Type B pancreatic cell (in vitro differentiated cells): ENCODE measurements around the gene TAF1B. TPM values are rescaled to one million over a fixed set of nuclear protein-coding genes. Genes with fewer than 3 reads are reported as not detected.

Experiments used
- DNase-seq: peaks from one replicate; pipeline ENCODE4 v3.0.0; 2021; ENCODE audit warnings: mixed read lengths; ENCODE audit not compliant: unreplicated experiment; ENCODE audit errors: extremely low spot score
- H3K27ac Mint-ChIP-seq: 2 replicates; pipeline ENCODE4 v1.8.0; 2021; ENCODE audit warnings: mild to moderate bottlenecking, mixed read lengths
- H3K27me3 Mint-ChIP-seq: 2 replicates; pipeline ENCODE4 v1.8.0; 2021; ENCODE audit warnings: mixed read lengths
- H3K36me3 Mint-ChIP-seq: 2 replicates; pipeline ENCODE4 v1.8.0; 2021; ENCODE audit warnings: mixed read lengths
- H3K4me1 Mint-ChIP-seq: one replicate; pipeline ENCODE4 v1.8.0; 2021; ENCODE audit warnings: mixed read lengths; ENCODE audit not compliant: unreplicated experiment
- H3K4me3 Mint-ChIP-seq: 2 replicates; pipeline ENCODE4 v1.8.0; 2021; ENCODE audit warnings: mild to moderate bottlenecking, mixed read lengths
- H3K9me3 Mint-ChIP-seq: 2 replicates; pipeline ENCODE4 v1.8.0; 2021; ENCODE audit warnings: mixed read lengths
- CTCF ChIP-seq: fragments of 200-600 bp; sonication (generic); conservative IDR thresholded peaks from 2 replicates; pipeline ENCODE4 v1.5.0; 2021; ENCODE audit warnings: antibody characterized with exemption, mild to moderate bottlenecking
- total RNA-seq: library from RNA; stranded (reverse); gene quantifications from 2 replicates; pipeline ENCODE4 v1.2.1, GENCODE V29; 2021; ENCODE audit warnings: low replicate concordance

Gene TAF1B
- total RNA-seq, 1 donor from 2014 or later, result 34.1 TPM

GRCh38 chr2:9821805-9822445 is 21.3 kb upstream of the TAF1B start:
- no peaks in the 10 kb centered on the region for H3K9me3 Mint-ChIP-seq
- H3K27ac Mint-ChIP-seq, result no peak overlapping the region
- no peaks in the 10 kb centered on the region for H3K36me3 Mint-ChIP-seq
- H3K27me3 Mint-ChIP-seq, result no peaks in the 10 kb centered on the region
- no peak for TF ChIP-seq CTCF
- no peak overlapping the region for H3K4me3 Mint-ChIP-seq
- H3K4me1 Mint-ChIP-seq, result no peaks in the 10 kb centered on the region
- DNase-seq, result no peak

DNA sequence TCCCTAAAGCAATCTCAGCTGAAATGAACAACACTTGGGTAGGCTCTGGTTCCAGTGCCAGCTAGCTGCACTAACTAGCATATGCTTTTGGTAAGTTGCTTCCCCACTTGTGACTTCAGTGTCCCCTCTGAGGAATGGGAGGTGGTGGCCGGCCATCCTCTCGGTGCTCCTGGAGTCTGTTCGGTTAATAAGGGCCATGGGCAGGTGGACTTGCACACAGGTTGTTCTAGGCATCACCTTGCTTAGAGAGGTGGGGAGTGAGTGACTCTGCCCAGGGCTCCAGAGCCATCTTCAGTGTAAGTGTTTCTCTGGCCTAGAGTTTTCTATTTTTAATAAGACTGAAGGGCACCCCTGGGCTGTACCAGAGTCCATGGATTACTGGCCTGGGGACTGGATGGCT is 18.8 kb upstream of the TAF1B start:
- DNase-seq, result no peak
- H3K27ac Mint-ChIP-seq, result no peak overlapping the region
- no peak for TF ChIP-seq CTCF
- H3K4me1 Mint-ChIP-seq, result no peaks in the 10 kb centered on the region
- no peaks in the 10 kb centered on the region for H3K36me3 Mint-ChIP-seq
- no peak overlapping the region for H3K4me3 Mint-ChIP-seq
- H3K27me3 Mint-ChIP-seq, result peaks cover under 1% of the 10 kb centered on the region
- H3K9me3 Mint-ChIP-seq, result no peaks in the 10 kb centered on the region

DNA sequence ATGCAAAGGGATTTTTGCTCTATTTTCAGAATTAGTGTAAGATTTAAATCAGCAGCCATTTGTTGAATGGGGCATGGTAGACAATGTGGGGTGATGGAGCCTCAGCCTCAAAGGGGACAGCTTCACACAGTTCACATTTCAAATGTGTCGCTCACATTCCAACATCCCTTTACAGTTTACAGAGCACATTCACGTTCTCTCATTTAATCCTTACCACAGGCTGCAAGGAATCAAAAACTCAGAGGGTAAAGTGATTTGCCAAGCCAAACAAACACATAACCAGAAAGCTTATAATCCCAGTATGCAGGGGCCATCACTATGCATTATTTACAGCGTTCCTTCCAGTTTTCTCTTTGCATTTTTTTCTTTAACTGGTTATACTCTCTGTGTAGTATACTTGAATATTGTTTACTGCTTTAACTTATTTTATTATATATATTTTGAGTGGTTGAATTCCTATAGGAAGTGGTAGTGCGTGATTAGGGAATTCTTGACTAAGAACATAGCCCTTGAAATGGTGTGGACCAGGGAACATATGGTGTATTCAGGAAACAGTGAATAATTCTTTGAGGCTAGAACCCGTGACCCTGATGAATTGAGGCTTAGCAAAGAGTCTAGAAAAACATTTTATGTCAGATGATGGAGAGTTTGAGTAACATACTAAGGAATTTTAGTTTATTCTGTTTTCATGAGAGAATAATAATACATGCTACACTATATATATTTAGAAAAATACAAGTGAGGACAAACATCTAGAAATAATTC is 18.1 kb upstream of the TAF1B start:
- no peak overlapping the region for H3K27ac Mint-ChIP-seq
- no peak for TF ChIP-seq CTCF
- H3K4me3 Mint-ChIP-seq, result no peak overlapping the region
- H3K27me3 Mint-ChIP-seq, result peaks cover 4% of the 10 kb centered on the region
- no peaks in the 10 kb centered on the region for H3K4me1 Mint-ChIP-seq
- no peaks in the 10 kb centered on the region for H3K9me3 Mint-ChIP-seq
- DNase-seq, result no peak
- no peaks in the 10 kb centered on the region for H3K36me3 Mint-ChIP-seq

DNA sequence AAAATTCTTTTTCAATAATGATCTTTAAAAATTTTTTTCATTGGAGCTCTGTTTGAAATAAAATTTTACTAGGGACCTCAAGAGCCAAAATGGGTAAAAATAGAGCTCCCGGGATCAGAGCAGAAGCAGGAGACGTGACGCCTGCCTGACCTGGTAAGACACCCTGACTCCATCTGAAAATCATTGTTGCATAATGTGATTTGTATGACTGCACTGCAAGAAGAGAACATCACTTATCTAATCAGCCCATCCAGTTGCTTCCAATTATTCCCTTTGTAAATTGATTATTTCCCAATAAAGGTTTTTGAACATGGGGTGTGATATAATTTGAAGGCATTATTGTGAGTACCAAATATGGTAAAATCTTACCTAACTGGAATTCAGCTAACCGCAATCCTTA is 17.1 kb upstream of the TAF1B start:
- no peak overlapping the region for H3K4me3 Mint-ChIP-seq
- no peaks in the 10 kb centered on the region for H3K9me3 Mint-ChIP-seq
- TF ChIP-seq CTCF, result no peak
- H3K36me3 Mint-ChIP-seq, result no peaks in the 10 kb centered on the region
- H3K4me1 Mint-ChIP-seq, result no peaks in the 10 kb centered on the region
- H3K27ac Mint-ChIP-seq, result no peak overlapping the region
- peaks cover 4% of the 10 kb centered on the region for H3K27me3 Mint-ChIP-seq
- DNase-seq, result no peak

- Mint-ChIP-seq H3K4me1 (peaks cover 11% of the 10 kb centered on the region), H3K27me3 (peaks cover 4% of the 10 kb centered on the region), H3K27ac (peak overlapping the region; percentile 94), H3K36me3 (no peaks in the 10 kb centered on the region), H3K9me3 (peaks cover 4% of the 10 kb centered on the region), H3K4me3 (peak overlapping the region; percentile 33)
- no peak for DNase-seq
- TF ChIP-seq CTCF, result no peak
Measured at GRCh38 chr2:9830685-9831410, 12.4 kb upstream of the TAF1B start.
